Stimulated activated CD8-positive, alpha-beta memory T cell treated with anti-CD3 and anti-CD28 coated beads, Interleukin-15, amount 100 ng/mL, for 24 hours (primary cell): ENCODE results near the gene OTOG.
A peak's percentile ranks its signal among the peaks of the same experiment; 100 is the strongest.

Source experiments
- DNase-seq: peaks from one replicate; pipeline ENCODE4 v3.0.0-alpha.2; 2020; ENCODE audit warnings: low read depth

OTOG gene

GRCh38 chr11:17585911-17586695, 39.0 kb downstream of the OTOG start:
- DNase-seq = no peak

- no peak for DNase-seq
Measured at GRCh38 chr11:17588166-17588565, 41.1 kb downstream of the OTOG start.

- no peak for DNase-seq
Measured at GRCh38 chr11:17588721-17589120, 41.7 kb downstream of the OTOG start.

GRCh38 chr11:17590463-17590862, 43.4 kb downstream of the OTOG start:
- DNase-seq = no peak

- no peak for DNase-seq
Measured at GRCh38 chr11:17591293-17591692, 44.2 kb downstream of the OTOG start.

- DNase-seq = no peak
Measured at GRCh38 chr11:17593466-17594245, 46.6 kb downstream of the OTOG start.

- DNase-seq = no peak
Measured at GRCh38 chr11:17594686-17595192, 47.7 kb downstream of the OTOG start.

GRCh38 chr11:17595526-17596309, 48.7 kb downstream of the OTOG start:
- no peak for DNase-seq

GRCh38 chr11:17596310-17596669, 49.2 kb downstream of the OTOG start:
- no peak for DNase-seq

- DNase-seq = no peak
Measured at GRCh38 chr11:17596711-17597110, 49.7 kb downstream of the OTOG start.

- no peak for DNase-seq
Measured at GRCh38 chr11:17597770-17598169, 50.7 kb downstream of the OTOG start.

GRCh38 chr11:17598700-17599459, 51.8 kb downstream of the OTOG start:
- peak; percentile 46 for DNase-seq

- DNase-seq = no peak
Measured at GRCh38 chr11:17599460-17599925, 52.4 kb downstream of the OTOG start.

GRCh38 chr11:17600316-17601255, 53.5 kb downstream of the OTOG start:
- no peak for DNase-seq

GRCh38 chr11:17601256-17601671, 54.2 kb downstream of the OTOG start:
- no peak for DNase-seq

- DNase-seq = no peak
Measured at GRCh38 chr11:17601676-17602075, 54.6 kb downstream of the OTOG start.

- DNase-seq = no peak
Measured at GRCh38 chr11:17602105-17603001, 55.3 kb downstream of the OTOG start.

GRCh38 chr11:17603056-17603825, 56.2 kb downstream of the OTOG start:
- DNase-seq = no peak
